Vagina (tissue), 2 donors: Measurements from ENCODE around the gene LZTFL1. TPM values are rescaled to one million over a fixed set of nuclear protein-coding genes. Genes with fewer than 3 reads are reported as not detected.

ENCODE experiments used
- DNase-seq, 2 donors: peaks; one replicate each; pipeline ENCODE4 v3.0.0-alpha.2; 2017; ENCODE audit errors: extremely low spot score in 2 of 2
- H3K27ac ChIP-seq: fragments of 200-600 bp; sonication (generic); one replicate; pipeline ENCODE4 v1.5.1; 2019
- H3K27me3 ChIP-seq: fragments of 200-600 bp; sonication (generic); one replicate; pipeline ENCODE4 v1.5.1; 2019
- H3K36me3 ChIP-seq, 2 donors: fragments of 200-600 bp; sonication (generic); one replicate each; pipeline ENCODE4 v1.5.1; 2017 to 2019
- H3K4me1 ChIP-seq: fragments of 200-600 bp; sonication (generic); one replicate; pipeline ENCODE4 v1.5.1; 2019
- H3K4me3 ChIP-seq, 2 donors: fragments of 200-600 bp; sonication (generic); 1 replicate in 1 of 2; 2 replicates in 1 of 2; pipeline ENCODE4 v1.5.1; 2016 to 2019
- H3K9me3 ChIP-seq: fragments of 200-600 bp; sonication (generic); one replicate; pipeline ENCODE4 v1.5.1; 2019
- POLR2A ChIP-seq, 2 donors: fragments of 450-650 bp; IDR thresholded peaks; one replicate each; pipeline ENCODE4 v1.6.1; 2017; ENCODE audit warnings: antibody characterized with exemption in 2 of 2, mild to moderate bottlenecking in 2 of 2, moderate library complexity in 2 of 2
- POLR2AphosphoS5 ChIP-seq, 2 donors: sonication (generic); formaldehyde crosslinking; IDR thresholded peaks; one replicate each; pipeline ENCODE4 v1.9.0; 2017; ENCODE audit warnings: antibody characterized with exemption in 2 of 2, mild to moderate bottlenecking in 2 of 2, low read depth in 1 of 2; ENCODE audit not compliant: insufficient read depth in 1 of 2
- intact Hi-C: fragments of 100-400 bp; cut with DNase I; formaldehyde crosslinking; loops from one replicate; pipeline ENCODE4 v1.15.1; 2023
- total RNA-seq: library from RNA; depleted of rRNA; stranded (reverse); fragments of >200 nt; gene quantifications from one replicate; pipeline ENCODE4 v1.2.3, GENCODE V29; 2016
- TF ChIP-seq, protein P1 (sequence below), 3 experiments: fragments of 450-650 bp in 2 of 3; fragments of 200-600 bp in 1 of 3; sonication (generic) in 1 of 3; IDR thresholded peaks; one replicate each; pipeline ENCODE4 v1.5.1; 2017 to 2019; ENCODE audit warnings: antibody characterized with exemption in 3 of 3, mild to moderate bottlenecking in 2 of 3, moderate library complexity in 2 of 3

The LZTFL1 gene
- total RNA-seq, 1 donor from 2014 or later: 9.1 TPM

DNA sequence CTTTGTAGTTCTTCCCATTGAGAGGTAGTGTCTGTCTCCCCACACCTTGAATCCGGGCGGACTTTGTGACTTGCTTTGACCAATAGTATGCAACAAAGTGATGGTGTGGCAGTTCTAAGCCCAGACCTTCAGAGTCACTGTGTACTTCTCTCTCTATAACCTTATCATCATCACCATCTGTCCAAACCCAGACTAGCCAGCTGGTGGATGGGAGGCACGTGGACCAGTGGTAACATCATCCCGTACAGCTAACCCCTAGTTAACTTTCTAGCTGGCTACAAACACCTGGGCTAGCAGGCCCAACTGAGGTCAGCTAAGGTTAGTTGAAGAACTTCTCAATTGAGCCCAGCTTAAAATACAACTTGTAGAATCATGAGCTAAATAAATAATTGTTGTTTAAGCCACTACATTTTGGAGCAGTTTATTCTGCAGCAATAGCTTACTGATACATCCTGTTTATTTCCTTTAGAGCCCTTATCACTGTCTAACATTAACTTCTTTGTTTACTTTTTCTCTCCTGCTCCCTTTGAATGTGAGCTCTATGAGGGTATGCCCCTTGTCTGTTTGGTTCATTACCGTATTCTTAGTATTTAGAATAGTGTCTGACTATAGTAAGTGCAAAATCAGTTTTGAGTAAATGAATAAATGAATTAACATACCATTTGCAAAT, 32.9 kb upstream of the LZTFL1 start:
- intact Hi-C loops: no loop called here
- H3K4me3 ChIP-seq: no peak overlapping the region
- H3K4me1 ChIP-seq: no peaks in the 10 kb centered on the region
- H3K9me3 ChIP-seq: no peaks in the 10 kb centered on the region
- H3K27me3 ChIP-seq: no peaks in the 10 kb centered on the region
- no peaks in the 10 kb centered on the region for H3K36me3 ChIP-seq
- DNase-seq: no peak
- H3K27ac ChIP-seq: no peak overlapping the region
- TF ChIP-seq POLR2A (IDR thresholded peaks at IDR 0.05) (no peak), POLR2AphosphoS5 (IDR thresholded peaks at IDR 0.05; ENCODE audit: insufficient read depth in 1 of 2, low read depth in 1 of 2) (no peak)
- TF ChIP-seq, protein P1, sequence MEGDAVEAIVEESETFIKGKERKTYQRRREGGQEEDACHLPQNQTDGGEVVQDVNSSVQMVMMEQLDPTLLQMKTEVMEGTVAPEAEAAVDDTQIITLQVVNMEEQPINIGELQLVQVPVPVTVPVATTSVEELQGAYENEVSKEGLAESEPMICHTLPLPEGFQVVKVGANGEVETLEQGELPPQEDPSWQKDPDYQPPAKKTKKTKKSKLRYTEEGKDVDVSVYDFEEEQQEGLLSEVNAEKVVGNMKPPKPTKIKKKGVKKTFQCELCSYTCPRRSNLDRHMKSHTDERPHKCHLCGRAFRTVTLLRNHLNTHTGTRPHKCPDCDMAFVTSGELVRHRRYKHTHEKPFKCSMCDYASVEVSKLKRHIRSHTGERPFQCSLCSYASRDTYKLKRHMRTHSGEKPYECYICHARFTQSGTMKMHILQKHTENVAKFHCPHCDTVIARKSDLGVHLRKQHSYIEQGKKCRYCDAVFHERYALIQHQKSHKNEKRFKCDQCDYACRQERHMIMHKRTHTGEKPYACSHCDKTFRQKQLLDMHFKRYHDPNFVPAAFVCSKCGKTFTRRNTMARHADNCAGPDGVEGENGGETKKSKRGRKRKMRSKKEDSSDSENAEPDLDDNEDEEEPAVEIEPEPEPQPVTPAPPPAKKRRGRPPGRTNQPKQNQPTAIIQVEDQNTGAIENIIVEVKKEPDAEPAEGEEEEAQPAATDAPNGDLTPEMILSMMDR (IDR thresholded peaks at IDR 0.05): no peak

DNA sequence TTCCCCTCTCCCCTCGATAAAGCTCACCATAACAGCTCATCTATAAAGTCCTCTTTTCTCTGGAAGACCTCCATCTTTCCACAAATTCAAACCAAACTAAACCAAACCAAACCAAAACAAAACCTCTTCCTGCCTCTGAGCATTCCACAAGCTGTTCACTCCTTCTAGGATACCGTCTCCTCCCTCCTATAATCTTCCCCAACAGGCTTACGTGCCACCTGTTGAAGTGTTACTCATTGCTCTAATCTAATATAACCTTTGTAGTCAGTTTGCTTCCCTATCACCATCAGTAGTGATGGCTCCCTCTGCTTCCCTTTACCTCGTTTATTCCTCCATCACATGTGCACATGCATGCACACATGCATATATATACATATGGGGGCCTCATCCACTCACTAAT, 31.7 kb upstream of the LZTFL1 start:
- Histone ChIP-seq H3K36me3 (no peaks in the 10 kb centered on the region), H3K27me3 (no peaks in the 10 kb centered on the region), H3K4me1 (no peaks in the 10 kb centered on the region), H3K27ac (no peak overlapping the region), H3K4me3 (no peak overlapping the region), H3K9me3 (no peaks in the 10 kb centered on the region)
- DNase-seq: no peak
- TF ChIP-seq POLR2A (IDR thresholded peaks at IDR 0.05): no peak
- intact Hi-C loops: no loop called here

DNA sequence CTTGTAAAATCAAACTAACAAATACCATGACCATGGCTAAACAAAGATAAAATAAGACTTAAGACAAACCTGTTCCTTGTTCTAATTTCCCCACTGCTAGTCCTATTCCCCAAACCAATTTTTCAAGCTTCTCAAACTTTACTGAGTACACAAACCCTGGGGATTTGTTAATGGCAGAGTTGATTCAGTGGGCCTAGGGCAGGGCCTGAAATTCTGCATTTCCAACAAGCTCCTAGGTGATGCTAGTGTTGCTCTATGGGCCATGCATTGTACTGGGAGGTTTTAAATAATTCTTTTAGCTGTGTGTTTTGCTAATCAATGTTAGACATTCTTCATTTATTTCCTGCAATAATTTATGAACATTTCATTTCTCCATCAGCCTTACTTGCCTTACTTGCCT, 31.1 kb upstream of the LZTFL1 start:
- H3K9me3 ChIP-seq: no peaks in the 10 kb centered on the region
- H3K4me3 ChIP-seq: no peak overlapping the region
- no peaks in the 10 kb centered on the region for H3K4me1 ChIP-seq
- TF ChIP-seq, protein P1 (IDR thresholded peaks at IDR 0.05): no peak
- TF ChIP-seq POLR2AphosphoS5 (IDR thresholded peaks at IDR 0.05; ENCODE audit: insufficient read depth in 1 of 2, low read depth in 1 of 2) (no peak), POLR2A (IDR thresholded peaks at IDR 0.05) (no peak)
- no peaks in the 10 kb centered on the region for H3K27me3 ChIP-seq
- no peak for DNase-seq
- H3K36me3 ChIP-seq: no peaks in the 10 kb centered on the region
- intact Hi-C loops: no loop called here
- no peak overlapping the region for H3K27ac ChIP-seq

DNA sequence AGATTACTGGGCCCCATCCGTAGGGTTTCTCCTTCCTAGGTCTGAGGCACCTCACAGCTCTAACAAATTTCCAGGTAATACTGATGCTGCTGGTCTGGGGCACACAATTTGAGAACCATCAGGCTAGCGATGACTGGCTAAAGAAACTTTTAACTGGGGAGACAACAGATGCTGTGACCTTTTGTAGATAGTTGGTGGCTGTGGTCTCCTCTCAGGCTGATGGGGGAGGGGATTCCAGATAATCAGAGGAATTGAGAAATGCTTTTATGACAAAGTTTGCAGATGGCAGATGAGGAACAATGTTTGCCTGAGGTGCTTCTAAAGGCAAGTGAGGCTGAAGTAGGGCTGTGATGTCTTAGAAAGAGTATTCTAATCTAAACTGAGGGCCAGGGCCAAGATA, 30.6 kb upstream of the LZTFL1 start:
- Histone ChIP-seq H3K9me3 (no peaks in the 10 kb centered on the region), H3K36me3 (no peaks in the 10 kb centered on the region), H3K27me3 (no peaks in the 10 kb centered on the region), H3K27ac (no peak overlapping the region), H3K4me1 (no peaks in the 10 kb centered on the region), H3K4me3 (no peak overlapping the region)
- no peak for DNase-seq
- TF ChIP-seq POLR2A (IDR thresholded peaks at IDR 0.05) (no peak), POLR2AphosphoS5 (IDR thresholded peaks at IDR 0.05; ENCODE audit: insufficient read depth in 1 of 2, low read depth in 1 of 2) (no peak)
- TF ChIP-seq, protein P1 (IDR thresholded peaks at IDR 0.05): no peak
- intact Hi-C loops: no loop called here

DNA sequence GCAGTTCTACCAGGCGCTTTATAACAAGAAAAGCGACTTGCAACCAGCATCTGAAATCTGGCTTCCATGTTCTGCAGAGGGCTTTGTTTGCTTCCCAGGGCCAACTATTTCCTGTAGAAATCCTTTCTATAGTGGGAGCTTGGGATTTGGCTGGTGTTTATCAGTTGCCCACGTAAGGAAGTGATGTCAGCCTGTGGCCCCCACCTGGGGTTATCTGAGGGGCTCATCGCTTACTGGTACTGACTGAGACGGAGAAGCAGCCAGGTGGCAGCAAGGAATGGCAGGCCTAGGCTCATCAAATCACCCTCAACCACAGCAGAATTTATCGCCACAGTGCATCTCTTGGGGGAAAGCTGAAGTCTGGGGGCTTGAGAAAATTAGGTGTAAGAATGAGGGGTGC, 29.9 kb upstream of the LZTFL1 start:
- intact Hi-C loops: no loop called here
- H3K36me3 ChIP-seq: no peaks in the 10 kb centered on the region
- H3K4me1 ChIP-seq: no peaks in the 10 kb centered on the region
- DNase-seq: no peak
- no peaks in the 10 kb centered on the region for H3K27me3 ChIP-seq
- no peaks in the 10 kb centered on the region for H3K9me3 ChIP-seq
- TF ChIP-seq POLR2A (IDR thresholded peaks at IDR 0.05): no peak
- H3K4me3 ChIP-seq: no peak overlapping the region
- no peak overlapping the region for H3K27ac ChIP-seq

DNA sequence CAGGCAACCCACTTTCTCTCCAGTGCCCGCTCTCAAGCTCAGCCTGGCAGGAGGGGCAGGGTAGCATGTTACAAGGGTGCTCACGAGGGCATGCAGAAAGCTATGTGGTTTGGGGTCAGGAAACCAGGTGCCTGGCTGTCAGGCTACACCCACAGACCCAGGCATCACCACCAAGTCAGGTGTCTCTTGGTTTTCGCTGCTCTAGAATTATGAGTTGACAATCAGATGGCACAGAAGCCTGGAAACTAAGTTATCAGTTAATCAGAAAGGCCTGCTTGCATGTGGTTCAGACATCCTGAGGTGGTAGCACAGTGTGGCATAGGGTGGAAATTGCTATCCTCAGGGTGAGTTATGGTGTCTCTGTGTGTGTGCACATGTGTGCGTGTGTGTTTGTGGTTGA, 28.2 kb upstream of the LZTFL1 start:
- intact Hi-C loops: no loop called here
- DNase-seq: no peak
- Histone ChIP-seq H3K4me3 (no peak overlapping the region), H3K9me3 (no peaks in the 10 kb centered on the region), H3K36me3 (no peaks in the 10 kb centered on the region), H3K27ac (no peak overlapping the region), H3K27me3 (no peaks in the 10 kb centered on the region), H3K4me1 (no peaks in the 10 kb centered on the region)
- TF ChIP-seq POLR2AphosphoS5 (IDR thresholded peaks at IDR 0.05; ENCODE audit: insufficient read depth in 1 of 2, low read depth in 1 of 2) (no peak), POLR2A (IDR thresholded peaks at IDR 0.05) (no peak)
- TF ChIP-seq, protein P1 (IDR thresholded peaks at IDR 0.05): no peak
